Measurements from ENCODE around the gene TTC33.

TTC33 gene

GRCh38 chr5:40560474-40561110 is 195.2 kb downstream of the TTC33 start:
- DNase-seq, result no peak

DNA sequence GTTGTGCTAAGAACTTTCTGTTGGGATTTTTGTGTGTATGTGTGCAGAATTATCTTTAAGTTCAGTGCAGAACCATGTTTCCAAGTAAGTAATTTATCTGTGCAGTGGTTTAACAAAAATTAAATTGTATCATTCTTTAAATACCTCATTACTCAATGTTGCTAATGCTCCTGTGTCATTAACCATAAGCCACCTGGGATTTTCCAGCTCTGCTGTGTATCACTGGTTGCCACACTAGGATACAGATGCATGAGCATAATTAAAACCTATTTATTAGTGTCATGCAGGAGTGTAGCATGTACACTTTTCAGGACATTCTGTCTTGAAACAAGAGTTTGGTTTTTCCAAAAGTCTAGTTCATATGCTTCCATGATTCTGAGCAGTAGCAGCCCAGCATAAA is 196.5 kb downstream of the TTC33 start:
- DNase-seq, result no peak

DNA sequence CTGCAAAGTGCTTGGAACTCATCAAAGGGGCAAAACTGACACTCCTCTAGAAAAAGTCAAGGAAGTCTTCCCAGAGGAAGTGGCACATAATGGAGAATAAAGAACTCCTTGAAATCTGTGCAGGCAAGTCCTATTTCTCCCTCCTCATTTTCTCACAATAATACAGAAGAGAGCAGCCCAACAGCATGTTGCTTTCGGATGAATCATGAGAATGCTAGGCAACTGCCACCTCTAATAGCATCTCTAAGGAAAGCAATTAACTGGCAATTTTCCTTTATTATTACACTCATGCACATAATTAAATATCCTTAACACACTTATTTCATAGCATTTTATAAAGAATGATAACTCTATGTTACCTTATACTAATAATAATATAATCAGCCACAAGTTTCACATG is 198.3 kb downstream of the TTC33 start:
- no peak for DNase-seq

DNA sequence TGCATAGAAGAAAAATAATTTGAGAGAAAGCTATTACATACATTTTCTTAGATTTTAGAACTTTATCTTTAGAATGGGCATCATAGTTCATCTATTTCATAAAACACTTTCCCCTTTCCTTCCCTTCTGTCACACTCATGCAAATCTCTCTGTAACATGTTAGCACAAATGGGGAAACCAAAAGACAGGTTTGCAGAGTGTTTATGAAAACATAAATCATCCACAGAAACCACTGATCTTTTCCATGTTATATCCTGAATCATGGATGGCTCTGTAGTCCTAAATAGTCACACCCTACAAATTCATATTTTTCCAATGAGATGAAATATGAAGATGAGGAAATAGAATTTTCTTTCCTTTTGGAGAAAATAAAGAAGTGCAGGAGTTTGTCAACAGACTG is 198.9 kb downstream of the TTC33 start:
- DNase-seq, result no peak

GRCh38 chr5:40555886-40556285 is 199.9 kb downstream of the TTC33 start:
- no peak for DNase-seq

DNA sequence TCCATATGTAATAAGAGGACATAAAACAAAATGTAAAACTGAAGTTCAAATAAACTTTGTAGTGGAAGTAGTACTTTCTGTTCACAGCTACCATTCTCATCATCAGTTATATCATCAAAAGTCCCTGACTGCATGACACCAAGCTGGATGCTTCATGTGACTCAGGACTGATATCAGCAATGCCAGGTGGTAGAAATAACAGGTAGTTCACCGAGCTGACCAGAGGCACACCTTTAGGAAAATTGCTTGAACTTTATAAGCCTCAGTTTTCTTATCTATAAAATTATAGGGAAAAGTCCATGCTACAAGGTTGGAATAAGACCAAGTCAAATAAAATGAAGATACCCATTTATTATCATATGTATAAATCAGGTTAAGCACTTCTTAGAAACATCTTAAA is 200.9 kb downstream of the TTC33 start:
- no peak for DNase-seq

DNA sequence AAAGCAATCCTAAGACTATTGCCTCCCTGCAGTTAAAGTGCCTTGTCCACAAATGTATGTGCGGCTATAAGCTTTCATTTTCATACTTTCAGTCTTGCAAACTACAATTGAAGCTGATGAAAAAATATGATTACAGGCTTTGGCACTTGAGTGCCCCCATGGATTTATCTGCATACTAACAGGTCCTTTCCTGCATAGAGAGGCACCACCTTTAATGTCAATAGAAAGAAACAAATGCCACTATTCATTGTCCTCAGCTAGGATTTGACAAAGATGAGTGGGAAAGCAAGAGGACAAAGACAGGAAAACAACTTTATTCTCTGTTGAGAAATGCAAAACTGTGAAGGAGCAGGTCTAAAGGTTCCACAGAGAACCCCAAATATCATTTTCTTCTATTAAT is 201.7 kb downstream of the TTC33 start:
- DNase-seq, result no peak

DNA sequence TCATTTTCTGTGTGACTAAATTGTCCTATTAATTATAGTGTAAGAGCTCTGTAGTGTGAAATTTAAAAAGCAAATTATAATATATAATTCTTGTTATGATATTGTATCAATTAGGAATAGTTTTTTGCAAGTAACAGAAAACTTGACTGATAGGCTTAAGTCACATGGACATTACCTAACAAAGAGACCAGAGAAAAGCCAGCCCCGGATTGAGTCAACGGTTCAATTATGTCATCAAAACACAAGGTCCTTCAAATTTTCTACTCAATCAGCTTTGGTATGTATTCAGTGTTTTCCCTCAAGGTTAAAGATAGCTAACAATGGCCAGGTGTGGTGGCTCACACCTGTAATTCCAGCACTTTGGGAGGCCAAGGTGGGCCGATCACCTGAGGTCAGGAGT is 202.8 kb downstream of the TTC33 start:
- DNase-seq, result no peak

DNA sequence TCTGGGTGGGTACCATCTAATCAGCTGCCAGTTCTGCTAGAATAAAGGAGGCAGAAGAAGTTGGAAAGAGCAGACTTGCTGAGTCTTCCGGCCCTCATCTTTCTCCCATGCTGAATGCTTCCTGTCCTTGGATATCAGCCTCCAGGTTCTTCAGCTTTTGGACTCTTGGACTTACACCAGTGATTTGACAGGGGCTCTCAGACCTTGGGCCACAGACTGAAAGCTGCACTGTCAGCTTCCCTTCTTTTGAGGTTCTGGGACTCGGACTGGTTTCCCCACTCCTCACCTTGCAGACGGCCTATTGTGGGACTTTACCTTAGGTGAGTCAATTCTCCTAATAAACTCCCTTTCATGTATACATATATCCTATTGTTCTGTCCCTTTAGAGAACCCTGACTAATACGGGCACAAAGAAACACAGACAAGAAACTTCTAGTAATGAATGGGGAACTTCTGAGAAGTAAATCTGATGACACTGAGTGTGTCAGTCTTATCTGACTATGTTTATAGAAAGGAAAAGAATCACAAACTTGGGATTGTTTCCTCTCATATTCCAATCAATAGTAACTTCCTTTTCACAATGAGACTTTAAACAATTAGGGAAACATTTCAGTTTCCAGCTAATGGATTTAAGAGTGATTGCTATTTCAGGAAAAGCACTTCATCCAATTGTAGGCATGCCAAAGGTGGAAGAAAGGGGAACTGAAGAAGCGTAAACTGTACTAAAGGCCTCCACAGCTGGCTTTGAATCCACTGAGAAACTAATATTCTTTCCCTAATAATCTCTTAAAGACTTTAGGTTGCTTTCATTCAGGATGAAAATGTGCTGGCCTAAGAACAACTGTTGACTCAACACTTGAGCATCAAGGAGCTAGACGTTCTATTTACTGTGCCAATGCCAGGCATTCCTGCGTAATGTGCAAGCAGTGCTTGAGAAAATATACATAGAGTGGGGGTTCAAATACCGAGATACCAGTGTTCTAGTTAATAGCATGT is 204.0 kb downstream of the TTC33 start:
- peak; percentile 77 for DNase-seq

GRCh38 chr5:40550481-40550880 is 205.3 kb downstream of the TTC33 start:
- DNase-seq, result no peak

- no peak for DNase-seq
These were observed 206.1 kb downstream of the TTC33 start for GRCh38 chr5:40549616-40550015.

DNA sequence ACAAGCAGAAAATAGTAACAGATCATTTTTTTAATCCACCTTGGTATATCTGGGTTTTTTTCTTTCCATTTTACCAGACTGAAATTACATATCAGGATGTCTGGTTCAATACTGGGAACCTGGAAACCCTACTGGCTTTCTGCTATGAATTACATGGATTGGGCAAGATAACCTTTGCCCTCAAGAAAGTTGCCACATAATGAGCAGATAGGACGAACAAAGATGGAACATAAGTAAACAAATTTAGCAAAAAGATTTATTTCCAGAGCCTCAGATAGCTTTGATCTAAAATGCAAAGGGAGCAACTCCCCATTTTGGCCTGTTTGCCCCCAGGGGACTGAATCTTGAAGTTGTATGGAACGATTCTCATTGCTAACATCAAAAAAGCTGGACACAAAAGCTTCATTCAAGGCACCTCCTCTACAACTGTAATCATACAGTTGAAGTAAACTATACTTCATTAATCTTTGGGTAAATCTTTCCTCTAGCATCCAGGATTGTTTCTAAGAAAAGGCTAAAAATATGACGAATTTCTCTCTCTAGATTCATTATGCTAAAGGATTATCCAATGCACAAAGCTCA is 207.7 kb downstream of the TTC33 start:
- DNase-seq, result no peak

DNA sequence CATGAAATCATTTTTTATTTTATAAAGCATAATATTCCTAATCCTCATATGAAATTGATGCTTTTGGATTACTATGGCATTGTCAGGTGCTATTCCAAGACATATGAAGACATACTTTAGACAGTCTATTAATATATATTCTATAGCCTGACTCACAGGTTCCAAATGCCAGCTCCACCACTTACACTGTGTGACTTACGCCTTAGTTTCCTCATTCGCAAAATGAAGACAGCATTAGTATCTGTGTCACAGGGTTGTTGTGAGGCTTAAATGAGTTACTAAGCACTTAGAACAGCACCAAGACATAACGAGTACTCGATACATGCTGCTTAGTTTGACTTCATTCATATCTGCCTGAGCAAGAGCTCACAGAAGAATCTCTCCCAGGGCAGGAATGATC is 208.2 kb downstream of the TTC33 start:
- no peak for DNase-seq

DNA sequence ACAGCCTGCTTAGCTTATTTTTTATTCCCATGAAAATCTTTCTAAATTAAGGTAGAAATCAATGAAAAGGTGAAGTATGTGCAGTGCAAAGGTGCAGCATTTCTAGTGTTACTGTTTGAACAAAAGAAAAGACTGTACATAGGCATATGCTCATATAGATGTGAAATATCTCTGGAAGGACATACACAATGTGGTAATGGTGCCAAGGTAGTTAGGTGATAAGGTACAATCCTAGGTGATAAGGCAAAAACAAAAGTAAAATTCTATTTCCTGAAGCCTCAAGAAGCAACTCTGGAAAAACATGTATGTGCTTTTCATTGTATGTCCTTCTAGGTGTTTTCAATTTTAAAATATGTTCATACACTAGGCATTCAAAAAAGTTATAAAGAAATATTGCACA is 215.5 kb downstream of the TTC33 start:
- DNase-seq, result no peak

DNA sequence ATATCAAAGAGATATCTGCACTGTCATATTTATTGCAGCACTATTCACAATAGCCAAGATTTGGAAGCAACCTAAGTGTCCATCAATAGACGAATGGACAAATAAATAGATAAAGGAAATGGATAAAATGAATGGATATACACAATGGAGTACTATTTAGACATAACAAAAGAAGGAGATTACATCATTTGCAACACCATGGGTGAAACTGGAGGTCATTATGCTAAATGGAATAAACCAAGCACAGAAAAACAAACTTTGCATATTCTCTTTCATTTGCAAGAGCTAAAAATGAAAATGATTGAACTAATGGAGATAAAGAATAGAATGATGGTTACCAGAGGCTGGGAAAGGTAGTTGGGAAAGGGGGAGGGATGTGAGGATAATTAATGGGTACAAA is 231.1 kb downstream of the TTC33 start:
- DNase-seq, result no peak

GRCh38 chr5:40521925-40522324 is 233.8 kb downstream of the TTC33 start:
- DNase-seq, result no peak

DNA sequence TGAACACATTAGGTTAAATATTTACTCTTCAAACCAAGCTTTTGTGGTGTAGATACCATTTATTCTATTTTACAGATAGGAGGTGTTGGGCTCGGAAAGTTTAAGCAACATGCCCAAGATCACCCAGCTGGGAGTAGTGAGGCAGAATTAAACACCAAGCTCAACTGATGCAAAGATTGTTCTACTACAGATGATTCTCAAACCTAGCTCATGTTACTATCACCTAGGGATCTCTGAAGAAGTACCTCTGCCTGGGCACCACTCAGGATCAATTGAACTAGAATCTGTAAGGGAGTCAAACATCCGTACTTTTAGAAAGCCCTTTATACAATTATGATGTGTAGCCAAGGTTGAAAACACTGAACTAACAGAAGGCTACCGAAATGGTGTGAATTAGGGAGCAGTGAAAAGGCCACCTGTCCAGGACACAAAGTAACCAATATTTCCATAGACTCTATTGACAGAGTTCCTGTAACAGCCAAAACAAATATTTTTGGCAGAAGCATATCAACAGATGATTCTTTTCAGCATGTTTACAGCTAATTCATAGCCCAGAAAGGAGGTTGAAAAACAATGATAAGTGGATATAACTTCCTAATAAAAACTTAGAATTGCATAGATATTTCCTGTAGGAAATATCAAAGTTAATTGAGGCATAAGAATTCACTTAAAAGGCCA is 234.5 kb downstream of the TTC33 start:
- no peak for DNase-seq

- DNase-seq, result peak; percentile 9
These were observed 237.3 kb downstream of the TTC33 start for GRCh38 chr5:40518485-40518917.

DNA sequence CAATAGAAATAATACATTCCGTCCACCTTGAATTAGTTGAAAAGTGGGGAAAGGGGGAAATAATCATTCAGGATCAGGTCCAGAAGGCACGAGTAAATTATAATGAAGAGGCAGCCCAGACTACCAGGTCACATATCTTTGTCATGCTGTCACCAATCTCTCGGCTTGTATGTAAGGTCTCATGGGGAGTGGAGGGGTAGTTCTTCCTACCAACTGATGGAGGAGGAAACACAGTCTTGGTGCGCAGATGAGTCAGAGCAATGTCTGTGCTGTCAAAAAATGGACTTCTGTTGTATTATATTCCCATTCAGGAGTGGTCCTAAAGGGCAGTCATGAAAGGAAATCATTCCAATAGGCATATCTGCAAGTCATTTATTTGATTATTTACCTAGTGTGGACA is 240.3 kb downstream of the TTC33 start:
- DNase-seq, result no peak

- no peak for DNase-seq
These were observed 240.8 kb downstream of the TTC33 start for GRCh38 chr5:40514976-40515375.

DNA sequence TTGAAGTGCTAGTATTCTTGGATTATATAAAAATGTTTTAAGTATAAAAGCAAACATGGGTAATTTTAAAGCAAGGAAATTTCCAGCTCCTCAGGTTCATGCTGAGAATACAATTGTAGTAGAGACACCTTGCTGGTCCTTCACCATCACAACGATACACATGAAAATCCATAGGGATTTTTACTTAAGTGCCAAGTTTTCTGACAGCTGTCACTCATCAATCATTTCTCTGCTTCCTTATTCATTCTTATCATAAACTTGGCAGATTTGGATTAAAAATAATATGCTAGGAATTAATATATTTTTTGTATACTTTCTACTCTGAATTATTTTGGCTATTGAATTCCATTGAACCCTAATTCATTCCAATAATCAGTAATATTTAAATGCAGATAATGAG is 244.0 kb downstream of the TTC33 start:
- DNase-seq, result no peak

GRCh38 chr5:40507095-40507494 is 248.7 kb downstream of the TTC33 start:
- DNase-seq, result no peak

DNA sequence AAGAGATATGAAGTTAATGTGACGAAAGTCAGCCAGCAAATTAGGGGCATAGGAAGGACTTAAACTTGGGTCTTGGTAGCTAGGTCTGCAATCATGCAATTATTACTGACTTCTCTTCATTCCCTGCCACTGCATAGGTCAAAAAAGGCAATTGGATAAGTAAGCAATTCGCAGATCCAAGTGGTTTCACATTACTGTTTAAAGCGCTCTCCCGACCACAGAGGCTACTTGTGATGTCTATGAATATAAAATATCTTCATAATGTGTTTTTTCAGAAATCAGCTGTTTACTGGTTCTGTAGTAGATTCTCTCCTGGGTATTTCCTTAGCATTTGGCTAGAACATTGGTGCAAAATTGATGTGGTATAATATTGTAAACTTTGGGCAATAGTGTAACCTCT is 250.7 kb downstream of the TTC33 start:
- no peak for DNase-seq

All from amniotic stem cell (primary cell).